Activated naive CD4-positive, alpha-beta T cell treated with anti-CD3 and anti-CD28 coated beads, Interleukin-2, amount 50 U/mL, for 16 hours (primary cell): ENCODE results near the gene SPG7.

Source experiments
- DNase-seq: peaks from one replicate; pipeline ENCODE4 v3.0.0-alpha.2; 2020

The SPG7 gene

GRCh38 chr16:89548344-89549006 lies 40.3 kb downstream of the SPG7 start:
- DNase-seq = no peak

- no peak for DNase-seq
Observed at GRCh38 chr16:89549007-89549700, 41.0 kb downstream of the SPG7 start.

GRCh38 chr16:89550421-89551007 lies 42.3 kb downstream of the SPG7 start:
- DNase-seq = no peak

- DNase-seq = no peak
Observed at GRCh38 chr16:89552329-89552728, 44.1 kb downstream of the SPG7 start.

GRCh38 chr16:89552913-89553312 lies 44.7 kb downstream of the SPG7 start:
- DNase-seq = no peak

- no peak for DNase-seq
Observed at GRCh38 chr16:89553733-89554132, 45.5 kb downstream of the SPG7 start.

GRCh38 chr16:89554343-89554742 lies 46.1 kb downstream of the SPG7 start:
- no peak for DNase-seq

GRCh38 chr16:89555265-89555664 lies 47.1 kb downstream of the SPG7 start:
- DNase-seq = no peak

GRCh38 chr16:89555780-89556179 lies 47.6 kb downstream of the SPG7 start:
- DNase-seq = no peak

GRCh38 chr16:89556750-89557689 lies 48.8 kb downstream of the SPG7 start:
- peak; percentile 88 for DNase-seq

- no peak for DNase-seq
Observed at GRCh38 chr16:89557690-89558490, 49.7 kb downstream of the SPG7 start.

- peak; percentile 93 for DNase-seq
Observed at GRCh38 chr16:89560378-89561141, 52.4 kb downstream of the SPG7 start, which contains the start of gene RPL13. Gene RPL13, plus strand, starts transcription at chr16:89560682. Its CDS starts 278 bp downstream, at chr16:89560960.

- DNase-seq = no peak
Observed at GRCh38 chr16:89561142-89561883, 53.1 kb downstream of the SPG7 start.

GRCh38 chr16:89561884-89562599 lies 53.8 kb downstream of the SPG7 start:
- DNase-seq = no peak

GRCh38 chr16:89562939-89563338 lies 54.7 kb downstream of the SPG7 start:
- DNase-seq = no peak

- no peak for DNase-seq
Observed at GRCh38 chr16:89563639-89564392, 55.6 kb downstream of the SPG7 start.

- no peak for DNase-seq
Observed at GRCh38 chr16:89564476-89565255, 56.5 kb downstream of the SPG7 start.

GRCh38 chr16:89565256-89565505 lies 57.0 kb downstream of the SPG7 start:
- peak; percentile 47 for DNase-seq
